ENCODE measurements around the gene SMAD4.
"Not testable (repeated sequence)": the region's sequence is repeated elsewhere in the genome, so short reads cannot be mapped to it uniquely, and the experiment has no call there.

Gene SMAD4

DNA sequence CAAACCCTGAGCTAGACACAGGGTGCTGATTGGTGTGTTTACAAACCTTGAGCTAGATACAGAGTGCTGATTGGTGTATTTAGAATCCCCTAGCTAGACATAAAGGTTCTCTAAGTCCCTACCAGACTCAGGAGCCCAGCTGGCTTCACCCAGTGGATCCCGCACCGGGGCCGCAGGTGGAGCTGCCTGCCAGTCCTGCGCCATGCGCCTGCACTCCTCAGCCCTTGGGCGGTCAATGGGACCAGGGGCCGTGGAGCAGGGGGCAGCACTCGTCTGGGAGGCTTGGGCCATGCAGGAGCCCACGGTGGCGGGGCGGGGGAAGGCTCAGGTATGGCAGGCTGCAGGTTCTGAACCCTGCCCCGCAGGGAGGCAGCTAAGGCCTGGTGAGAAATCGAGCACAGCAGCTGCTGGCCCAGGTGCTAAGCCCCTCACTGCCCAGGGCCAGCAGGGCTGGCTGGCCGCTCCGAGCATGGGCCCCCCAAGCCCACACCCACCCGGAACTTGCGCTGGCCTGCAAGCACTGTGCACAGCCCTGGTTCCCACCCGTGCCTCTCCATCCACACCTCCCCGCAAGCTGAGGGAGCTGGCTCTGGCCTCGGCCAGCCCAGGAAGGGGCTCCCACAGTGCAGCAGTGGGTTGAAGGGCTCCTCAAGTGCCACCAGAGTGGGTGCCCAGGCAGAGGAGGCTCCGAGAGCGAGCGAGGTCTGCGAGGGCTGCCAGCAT is 81.8 kb downstream of the SMAD4 start:
- not testable (repeated sequence) for DNase-seq (ENCODE audit: low spot score)

DNA sequence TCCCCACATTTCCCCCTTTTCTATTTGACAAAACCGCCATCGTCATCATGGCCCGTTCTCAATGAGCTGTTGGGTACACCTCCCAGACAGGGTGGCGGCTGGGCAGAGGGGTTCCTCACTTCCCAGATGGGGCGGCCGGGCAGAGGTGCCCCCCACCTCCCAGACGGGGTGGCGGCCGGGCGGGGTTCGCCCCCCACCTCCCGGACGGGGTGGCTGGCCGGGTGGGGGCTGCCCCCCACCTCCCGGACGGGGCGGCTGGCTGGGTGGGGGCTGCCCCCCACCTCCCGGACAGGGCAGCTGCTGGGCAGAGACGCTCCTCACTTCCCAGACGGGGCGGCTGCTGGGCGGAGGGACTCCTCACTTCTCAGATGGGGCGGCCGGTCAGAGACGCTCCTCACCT is 87.0 kb downstream of the SMAD4 start:
- DNase-seq (ENCODE audit: low spot score): not testable (repeated sequence)

DNA sequence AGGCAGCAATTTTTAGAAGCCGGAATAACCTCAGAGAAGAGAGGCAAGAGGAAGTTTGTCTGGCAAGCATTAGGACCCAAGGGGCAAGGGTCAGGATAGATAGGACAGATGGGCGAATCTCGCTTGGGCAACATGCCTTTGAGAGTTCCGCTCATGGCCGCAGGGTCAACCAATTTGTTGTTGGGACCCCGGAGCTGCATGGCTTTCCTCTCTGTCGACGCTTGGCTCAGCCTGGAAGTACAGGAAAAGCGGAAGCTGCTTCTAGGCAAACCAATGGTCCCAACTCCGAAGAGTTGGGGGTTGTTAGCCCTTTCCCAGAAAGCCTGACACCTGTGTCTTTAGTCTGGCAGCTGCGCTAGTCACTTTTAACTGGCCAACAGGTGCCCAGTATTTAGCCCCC is 89.5 kb downstream of the SMAD4 start:
- not testable (repeated sequence) for DNase-seq (ENCODE audit: low spot score)

DNA sequence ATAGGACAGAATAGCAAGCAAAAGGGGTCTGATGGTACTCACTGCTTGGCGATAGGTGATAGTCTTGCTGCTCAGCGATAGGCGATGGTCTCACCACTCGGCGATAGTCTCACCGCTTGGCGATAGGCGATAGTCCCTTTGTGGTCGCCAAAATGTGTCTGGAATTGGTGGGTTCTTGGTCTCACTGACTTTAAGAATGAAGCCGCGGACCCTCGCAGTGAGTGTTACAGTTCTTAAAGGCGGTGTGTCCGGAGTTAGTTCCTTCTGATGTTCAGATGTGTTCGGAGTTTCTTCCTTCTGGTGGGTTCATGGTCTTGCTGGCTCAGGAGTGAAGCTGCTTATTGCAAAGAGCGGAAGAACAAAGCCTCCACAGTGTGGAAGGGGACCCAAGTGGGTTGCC is 90.0 kb downstream of the SMAD4 start:
- DNase-seq (ENCODE audit: low spot score): not testable (repeated sequence)

DNA sequence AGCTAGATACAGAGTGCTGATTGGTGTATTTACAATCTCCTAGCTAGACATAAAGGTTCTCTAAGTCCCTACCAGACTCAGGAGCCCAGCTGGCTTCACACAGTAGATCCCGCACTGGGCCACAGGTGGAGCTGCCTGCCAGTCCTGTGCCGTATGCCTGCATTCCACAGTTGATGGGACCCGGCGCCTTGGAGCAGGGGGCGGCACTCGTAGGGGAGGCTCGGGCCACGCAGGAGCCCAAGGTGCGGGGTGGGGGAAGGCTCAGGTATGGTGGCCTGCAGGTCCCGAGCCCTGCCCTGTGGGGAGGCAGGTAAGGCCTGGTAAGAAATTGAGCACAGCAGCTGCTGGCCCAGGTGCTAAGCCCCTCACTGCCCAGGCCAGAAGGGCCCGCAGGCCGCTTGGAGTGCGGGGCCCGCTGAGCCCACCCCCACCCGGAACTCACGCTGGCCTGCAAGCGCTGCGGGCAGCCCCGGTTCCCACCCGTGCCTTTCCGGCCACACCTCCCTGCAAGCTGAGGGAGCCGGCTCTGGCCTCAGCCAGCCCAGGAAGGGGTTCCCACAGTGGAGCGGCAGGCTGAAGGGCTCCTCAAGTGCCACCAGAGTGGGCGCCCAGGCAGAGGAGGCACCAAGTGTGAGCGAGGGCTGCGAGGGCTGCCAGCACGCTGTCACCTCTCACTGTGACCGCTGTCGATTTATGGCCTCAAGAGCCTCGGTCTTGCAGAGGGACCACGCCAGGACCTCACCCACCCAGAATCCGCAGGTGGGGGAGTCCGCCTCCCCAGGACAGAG is 91.0 kb downstream of the SMAD4 start:
- DNase-seq (ENCODE audit: low spot score): no peak

DNA sequence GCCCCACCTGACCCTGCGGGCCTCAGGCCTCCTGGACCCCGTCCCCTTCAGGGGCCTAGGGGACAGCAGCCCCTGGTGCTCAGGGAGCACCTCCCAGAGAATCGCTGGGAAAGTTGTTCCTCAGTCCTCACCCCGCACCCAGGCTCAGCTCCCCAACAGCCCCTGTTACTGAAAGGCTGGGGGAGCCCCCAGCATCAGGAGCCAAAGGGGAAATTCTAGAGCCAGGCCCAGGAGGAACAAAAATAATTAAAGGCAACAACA is 91.5 kb downstream of the SMAD4 start:
- no peak for DNase-seq (ENCODE audit: low spot score)

DNA sequence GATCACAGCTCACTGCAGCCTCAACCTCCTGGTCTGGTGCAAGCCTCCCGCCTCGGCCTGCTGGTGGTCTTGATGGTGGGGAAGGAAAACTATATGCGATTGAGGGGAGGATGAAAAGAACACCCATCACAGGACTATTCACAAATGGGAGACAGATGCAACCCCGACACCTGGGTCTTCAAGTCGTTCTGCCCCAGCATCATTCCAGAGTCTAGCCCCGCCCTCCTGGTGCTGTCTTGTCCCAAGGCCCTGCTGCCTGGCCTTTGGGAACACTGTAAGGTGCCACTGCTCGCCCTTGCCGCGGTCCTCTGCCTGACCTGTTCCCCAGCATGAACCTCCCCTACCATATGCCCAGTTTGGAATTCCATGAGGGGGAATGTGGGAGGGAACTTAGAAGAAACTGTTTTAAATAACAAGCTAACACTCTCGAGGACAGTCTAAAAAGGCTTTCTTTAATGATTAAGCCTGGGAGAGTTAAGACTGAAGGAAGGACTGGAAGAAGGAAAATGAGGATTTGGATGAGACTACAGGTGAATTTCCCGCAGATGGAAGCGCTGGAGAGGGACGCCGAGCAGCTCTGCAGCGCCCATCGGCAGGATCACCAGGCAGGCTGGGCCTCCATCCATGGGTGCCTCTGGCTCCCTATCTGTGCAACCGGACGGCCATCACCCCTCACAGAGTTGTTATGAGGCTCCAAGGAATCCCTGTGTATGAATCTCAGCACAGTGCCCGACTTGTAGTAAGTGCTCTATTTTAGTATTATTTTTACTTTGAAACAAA is 92.4 kb downstream of the SMAD4 start:
- no peak for DNase-seq (ENCODE audit: low spot score)

DNA sequence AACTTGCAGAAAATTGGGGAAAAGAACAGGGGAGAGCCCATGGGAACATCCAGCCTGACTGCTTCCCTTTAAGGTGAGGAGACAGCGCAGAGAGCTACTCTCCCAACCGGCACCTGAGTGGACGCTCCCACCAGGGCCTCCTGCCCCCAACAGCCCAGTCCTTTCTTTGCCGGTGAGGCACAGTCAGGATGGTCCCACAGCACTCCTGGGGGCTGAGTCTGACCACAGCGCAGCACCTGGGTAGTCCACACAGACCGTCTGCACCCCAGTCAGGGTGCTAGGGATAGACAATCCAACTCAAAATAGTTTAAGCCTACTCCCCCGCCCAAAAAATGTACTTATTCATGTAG is 93.0 kb downstream of the SMAD4 start:
- no peak for DNase-seq (ENCODE audit: low spot score)

DNA sequence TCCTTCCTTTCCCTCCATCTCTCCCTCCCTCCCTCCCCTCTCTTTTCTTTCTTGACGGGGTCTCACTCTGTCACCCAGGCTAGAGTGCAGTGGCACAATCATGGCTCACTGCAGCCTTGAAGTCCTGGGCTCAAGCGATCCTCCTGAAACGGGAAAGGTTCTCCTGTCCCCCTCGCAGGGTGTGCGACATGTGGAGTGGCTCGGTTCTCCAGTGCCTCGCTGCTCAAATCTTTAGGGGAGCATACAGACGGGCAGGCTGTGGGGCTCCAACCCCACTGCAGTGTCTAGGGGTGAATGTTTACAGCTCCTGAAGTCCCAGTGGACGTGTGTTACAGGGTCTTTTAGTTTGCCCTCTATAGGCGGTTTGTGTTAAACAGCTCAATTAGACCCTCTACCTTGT is 93.5 kb downstream of the SMAD4 start:
- DNase-seq (ENCODE audit: low spot score): no peak

DNA sequence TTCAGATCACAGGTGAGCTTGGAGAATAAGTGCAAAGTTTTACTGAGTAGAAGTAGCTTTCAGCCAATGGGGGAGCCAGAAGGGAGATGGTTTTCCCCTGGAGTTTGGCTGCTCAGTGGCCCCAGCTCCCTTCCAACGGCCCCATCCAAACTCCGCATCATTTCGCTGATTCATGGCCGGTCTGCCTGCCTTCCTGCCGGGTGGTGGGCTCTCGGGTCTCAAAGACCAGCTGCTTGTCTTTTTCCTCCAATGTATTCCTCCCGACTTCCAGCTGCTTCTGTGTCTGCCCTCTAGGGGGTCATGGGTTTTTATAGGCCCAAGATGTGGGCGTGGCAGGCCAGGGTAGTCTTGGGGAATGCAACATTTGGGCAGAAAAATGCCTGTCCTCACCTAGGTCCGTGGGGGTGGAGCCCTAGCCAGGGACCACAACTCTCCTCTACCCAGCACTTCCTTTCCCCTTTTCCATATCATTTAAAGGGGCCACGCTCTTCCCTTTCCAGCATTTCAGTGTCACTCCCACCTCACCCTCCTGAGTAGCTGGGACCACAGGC is 94.0 kb downstream of the SMAD4 start:
- DNase-seq (ENCODE audit: low spot score): no peak

DNA sequence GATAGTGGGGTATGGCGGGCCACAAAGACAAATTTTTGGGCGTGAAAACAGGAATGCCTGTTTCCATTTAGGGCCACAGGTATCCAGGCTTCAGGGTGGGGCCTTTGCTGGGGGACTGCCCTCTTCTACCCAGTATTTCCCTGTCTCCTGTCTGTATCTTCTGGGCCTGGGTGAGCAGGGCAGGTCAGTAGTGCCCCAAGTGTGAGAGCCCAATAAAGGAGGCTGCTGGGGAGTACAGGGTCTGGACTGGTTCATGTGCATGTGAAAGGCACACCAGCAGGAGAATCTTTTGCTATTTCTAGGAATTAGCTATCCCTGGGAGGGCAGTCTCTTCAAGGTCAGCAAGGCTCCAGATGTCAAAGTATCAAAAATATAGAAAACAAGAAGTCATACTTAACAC is 96.0 kb downstream of the SMAD4 start:
- DNase-seq (ENCODE audit: low spot score): no peak

DNA sequence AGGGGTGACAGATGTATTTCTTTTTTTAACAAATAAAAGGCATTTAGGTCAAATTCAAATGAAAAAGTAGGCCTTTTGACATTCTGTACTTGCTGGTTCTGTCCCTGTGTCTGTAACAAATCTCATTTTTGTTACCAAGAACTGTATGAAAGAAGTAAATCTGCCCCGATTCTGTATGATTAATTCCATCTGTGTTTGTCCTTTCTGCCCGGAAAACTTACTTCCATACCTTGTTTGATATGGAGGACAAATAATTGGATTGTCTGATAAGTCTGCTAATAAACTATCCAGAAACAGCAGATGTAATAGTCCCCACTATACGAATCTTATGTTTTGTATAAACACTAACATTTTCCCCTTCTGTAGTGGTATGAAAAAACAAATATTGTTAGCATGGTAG is 97.7 kb downstream of the SMAD4 start:
- no peak for DNase-seq (ENCODE audit: low spot score)

DNA sequence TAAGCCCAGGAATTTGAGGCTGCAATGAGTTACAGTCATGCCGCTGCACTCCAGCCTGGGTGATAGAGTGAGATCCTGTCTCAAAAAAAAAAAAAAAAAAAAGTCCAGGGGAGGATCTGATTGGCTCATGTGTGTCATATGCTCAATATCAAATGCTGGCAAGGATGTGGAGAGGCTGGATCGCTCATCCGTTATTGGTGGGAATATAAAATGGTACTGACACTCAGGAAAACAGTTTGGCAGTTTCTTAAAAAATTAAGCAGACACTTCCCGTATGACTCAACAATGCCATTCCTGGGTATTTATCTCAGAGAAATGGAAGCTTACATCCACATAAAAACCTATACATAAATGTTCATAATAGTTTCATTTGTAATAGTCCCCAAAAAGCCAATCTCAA is 98.5 kb downstream of the SMAD4 start:
- DNase-seq (ENCODE audit: low spot score): no peak

DNA sequence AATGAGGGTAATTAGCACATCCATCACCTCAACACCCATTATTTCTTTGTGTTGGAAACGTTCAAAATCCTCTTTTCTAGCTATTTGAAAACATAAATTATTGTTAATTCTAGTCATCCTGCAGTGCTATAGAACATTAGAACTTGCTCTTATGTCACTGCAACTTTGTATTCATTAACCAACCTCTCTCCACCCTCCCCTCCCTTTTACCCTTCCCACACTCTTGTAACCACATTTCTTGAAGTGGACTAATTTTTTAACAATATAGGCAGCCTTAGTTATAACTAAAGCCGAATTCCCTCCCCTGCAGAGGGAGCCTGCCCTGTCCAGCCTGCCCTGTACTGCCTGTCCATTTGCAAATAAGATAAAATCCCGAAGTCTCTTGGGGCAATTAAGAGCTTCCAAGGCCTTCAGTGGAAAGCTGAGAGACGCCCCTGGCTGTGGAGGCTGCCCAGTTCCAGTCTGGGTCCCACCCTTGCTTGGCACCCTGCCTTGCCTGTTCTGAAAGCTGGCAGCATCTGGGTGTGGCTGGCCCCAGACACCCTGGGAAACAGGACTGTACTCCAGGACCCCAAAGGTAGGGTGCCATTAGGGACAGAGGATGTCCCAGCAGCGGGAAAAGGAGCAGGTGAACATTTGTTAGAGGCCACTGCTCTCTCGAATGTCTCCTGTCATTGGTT is 102.4 kb downstream of the SMAD4 start:
- DNase-seq (ENCODE audit: low spot score): no peak

DNA sequence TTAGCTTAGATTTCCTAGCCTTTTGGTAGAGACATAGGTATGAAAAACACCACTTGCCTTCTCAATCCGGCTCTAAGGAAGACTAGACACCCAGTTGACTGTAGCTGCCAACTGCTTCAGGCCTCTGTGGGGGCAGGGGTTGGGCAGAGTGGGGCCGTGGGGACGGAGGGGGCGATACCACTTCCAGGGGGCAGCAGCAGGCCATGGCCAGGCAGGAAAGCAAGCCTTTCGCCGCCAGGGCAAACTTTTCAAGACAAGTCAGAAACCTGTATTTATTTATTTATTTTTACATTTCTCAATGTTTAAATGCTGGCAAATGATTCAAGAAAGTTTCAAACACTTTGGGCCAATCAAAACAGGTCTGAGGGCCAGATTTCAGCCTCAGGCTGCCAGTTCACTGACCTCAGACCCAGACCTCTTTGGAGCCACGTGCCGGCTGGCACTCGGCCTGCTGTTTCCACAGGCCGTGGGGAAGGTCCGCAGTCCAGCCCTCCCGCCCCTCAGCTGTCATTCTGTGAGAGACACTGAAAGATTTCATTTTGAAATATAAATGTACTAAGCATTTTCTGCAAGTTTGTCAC is 103.7 kb downstream of the SMAD4 start:
- DNase-seq (ENCODE audit: low spot score): no peak

Data from AG08396 (cell line).